K562 (cell line): ENCODE data around the gene COA3. TPM values are rescaled to one million over a fixed set of nuclear protein-coding genes. Genes with fewer than 3 reads are reported as not detected.

Experiments used
- ATAC-seq: fragments of 200-7000 bp; cut with Tn5 transposase; 3 replicates; pipeline ENCODE4 v1.9.1; 2020; ENCODE audit warnings: moderate library complexity
- BruUV-seq: library from RNA; stranded (reverse); fragments of 400-500 nt; replicated peaks from 2 replicates; lab custom pipeline; 2021; lab: Mats Ljungman, UMichigan
- CTCF ChIA-PET: fragments of 300-600 bp; formaldehyde crosslinking; extraction: SDS; loops from one replicate; lab custom pipeline; 2021; ENCODE audit warnings: low intra/inter-chr PET ratio; lab: Yijun Ruan, JAX
- POLR2A ChIA-PET: fragments of 300-600, 350-650 bp; sonication (Branson Sonifier 250); formaldehyde crosslinking; extraction: SDS; loops from one replicate; lab custom pipeline; 2021; ENCODE audit warnings: antibody characterized with exemption, inconsistent platforms; lab: Yijun Ruan, JAX
- DNase-seq, 4 experiments: peaks; one replicate each; pipeline versions ENCODE4 v3.0.0 to v3.0.0-alpha.2; 2011 to 2018; ENCODE audit warnings: low spot score in 3 of 4, mixed read lengths in 3 of 4; ENCODE audit errors: extremely low read depth in 1 of 4
- FAIRE-seq: peaks from 2 replicates; lab custom pipeline; 2011; peaks lifted over from hg19 to GRCh38; lab: Jason Lieb, UNC
- H2AFZ ChIP-seq: 2 replicates; pipeline ENCODE4 v1.6.0; 2011; ENCODE audit warnings: low read depth, low read length, control low read depth, inconsistent platforms
- H3K27ac ChIP-seq: fragments of 200-600 bp; 3 replicates; pipeline ENCODE4 v1.8.0; 2011; ENCODE audit warnings: low read depth, mild to moderate bottlenecking, control low read depth, inconsistent platforms, low read length, moderate library complexity, mixed read lengths; ENCODE audit errors: extremely low read depth
- H3K27me3 ChIP-seq, 2 experiments: fragments of 300-600 bp in 1 of 2; 2 replicates in 1 of 2; 3 replicates in 1 of 2; pipeline versions ENCODE4 v1.6.0 to v1.8.0; 2011; ENCODE audit warnings: inconsistent platforms in 2 of 2, low read length in 2 of 2, mild to moderate bottlenecking in 1 of 2, mixed read lengths in 1 of 2, moderate library complexity in 1 of 2; ENCODE audit not compliant: control insufficient read depth in 2 of 2, insufficient read depth in 2 of 2
- H3K36me3 ChIP-seq: fragments of 300-600 bp; 3 replicates; pipeline ENCODE4 v1.8.0; 2011; ENCODE audit warnings: mild to moderate bottlenecking, low read length, inconsistent platforms; ENCODE audit not compliant: control insufficient read depth, insufficient read depth
- H3K4me1 ChIP-seq, 2 experiments: fragments of 200-600 bp in 1 of 2; replicated peaks in 1 of 2; 2 replicates in 1 of 2; 3 replicates in 1 of 2; pipeline versions ENCODE4 v1.5.1 to v1.8.0; 2011; ENCODE audit warnings: inconsistent platforms in 2 of 2, low read length in 2 of 2, mild to moderate bottlenecking in 1 of 2, mixed read lengths in 1 of 2, moderate library complexity in 1 of 2; ENCODE audit not compliant: control insufficient read depth in 2 of 2, insufficient read depth in 2 of 2
- H3K4me2 ChIP-seq: 2 replicates; pipeline ENCODE4 v1.6.1; 2011; ENCODE audit warnings: low read length, control low read depth, inconsistent platforms, mixed read lengths; ENCODE audit not compliant: insufficient read depth
- H3K4me3 ChIP-seq: fragments of 200-600 bp; sonication (generic), shearing (Covaris generic); 2 replicates; pipeline ENCODE4 v1.5.1; 2016; ENCODE audit warnings: control low read depth, inconsistent platforms
- H3K79me2 ChIP-seq: fragments of 200-600 bp; 3 replicates; pipeline ENCODE4 v1.8.0; 2011; ENCODE audit warnings: low read length, inconsistent platforms; ENCODE audit not compliant: control insufficient read depth, insufficient read depth
- H3K9ac ChIP-seq, 2 experiments: 2 replicates each; pipeline versions ENCODE4 v1.6.0 to v1.6.1; 2011; ENCODE audit warnings: low read depth in 2 of 2, low read length in 2 of 2, control low read depth in 1 of 2, inconsistent platforms in 1 of 2, mild to moderate bottlenecking in 1 of 2, mixed read lengths in 1 of 2; ENCODE audit not compliant: insufficient read depth in 1 of 2
- H3K9me1 ChIP-seq: one replicate; pipeline ENCODE4 v1.6.0; 2011; ENCODE audit warnings: inconsistent platforms, mild to moderate bottlenecking, low read length, moderate library complexity; ENCODE audit not compliant: control insufficient read depth, insufficient read depth
- H3K9me3 ChIP-seq: replicated peaks from 2 replicates; pipeline ENCODE4 v1.5.1; 2011; ENCODE audit warnings: low read depth, low read length, inconsistent platforms; ENCODE audit not compliant: control insufficient read depth, insufficient read depth
- H4K20me1 ChIP-seq: replicated peaks from 2 replicates; pipeline ENCODE4 v1.6.1; 2011; ENCODE audit warnings: low read length, inconsistent platforms, mixed read lengths; ENCODE audit not compliant: control insufficient read depth, insufficient read depth
- EWSR1 ChIP-seq: fragments of 450-650 bp; IDR thresholded peaks from 2 replicates; pipeline ENCODE4 v1.6.1; 2018; ENCODE audit warnings: borderline replicate concordance, mild to moderate bottlenecking, low read depth, moderate library complexity; ENCODE audit not compliant: partially characterized antibody
- POLR2B ChIP-seq: fragments of 450-650 bp; IDR thresholded peaks from 2 replicates; pipeline ENCODE4 v1.6.1; 2018; ENCODE audit warnings: low read depth; ENCODE audit not compliant: partially characterized antibody
- RAD51 ChIP-seq: fragments of 450-650 bp; IDR thresholded peaks from 2 replicates; pipeline ENCODE4 v1.7.1; 2016; ENCODE audit warnings: low read depth, mild to moderate bottlenecking, borderline replicate concordance
- RBM22 ChIP-seq: fragments of 200-400 bp; formaldehyde crosslinking; IDR thresholded peaks from 2 replicates; pipeline ENCODE4 v1.6.1; 2018; ENCODE audit warnings: low read length, low read depth; ENCODE audit not compliant: poor library complexity, severe bottlenecking
- ZNF444 ChIP-seq: fragments of 250-450 bp; sonication (Bioruptor Pico); IDR thresholded peaks from 2 replicates; pipeline ENCODE4 v1.4.0; 2020; ENCODE audit warnings: mild to moderate bottlenecking, moderate library complexity
- ZSCAN32 ChIP-seq: fragments of 450-650 bp; formaldehyde crosslinking; IDR thresholded peaks from 2 replicates; pipeline ENCODE4 v1.4.0; 2020; ENCODE audit warnings: mild to moderate bottlenecking, moderate library complexity
- WGBS: fragments of 100-300 bp; shearing (Covaris generic); methylation state at CpG from one replicate; pipeline ENCODE4 v1.1.6; 2016; ENCODE audit warnings: low coverage, mixed read lengths; ENCODE audit not compliant: insufficient coverage; ENCODE audit errors: missing lambda C conversion rate; 5-methylcytosine and 5-hydroxymethylcytosine counted together
- in situ Hi-C: fragments of 300-500 bp; cut with MboI; formaldehyde crosslinking; loops from 4 replicates; pipeline ENCODE4 v1.15.0; 2018; ENCODE audit warnings: inconsistent platforms, mixed read lengths
- intact Hi-C: fragments of 100-400 bp; cut with micrococcal nuclease; formaldehyde crosslinking; loops from 2 replicates; pipeline ENCODE4 v1.14.2; 2022
- polyA plus RNA-seq, 8 experiments: library from polyadenylated mRNA; depleted of rRNA in 4 of 8; stranded (reverse) in 5 of 8; unstranded in 3 of 8; fragments of >200 nt; fragmentation: Nextera tagmentation in 2 of 8; fragmentation: Illumina TruSeq in 1 of 8; extraction: Ambion mirVana in 2 of 8; extraction: Trizol in 1 of 8; gene quantifications; 2 replicates each; pipeline versions ENCODE4 v1.2.1 to v1.2.3, GENCODE V29; 2011 to 2014; ENCODE audit warnings: inconsistent platforms in 1 of 8, missing spikeins in 1 of 8
- total RNA-seq, 7 experiments: library from RNA; depleted of rRNA in 6 of 7; stranded (reverse); fragments of >200 nt in 6 of 7; fragmentation: Illumina TruSeq in 2 of 7; extraction: Trizol in 2 of 7; gene quantifications; 2 replicates each; pipeline versions ENCODE4 v1.2.1 to v1.2.3, GENCODE V29; 2011 to 2021; ENCODE audit warnings: low replicate concordance in 1 of 7
- TF ChIP-seq, protein P1 (sequence below): sonication (generic); formaldehyde crosslinking; IDR thresholded peaks from 2 replicates; pipeline ENCODE4 v1.8.1; 2023; ENCODE audit warnings: mild to moderate bottlenecking, missing genetic modification reagents

COA3 gene
- total and polyA plus RNA-seq, 9 of the 15 experiments (the other 6 are each of a cell fraction or from before 2014, with no cell fraction given) = 49.6 to 153 (median 61.4) TPM

GRCh38 chr17:42748908-42749798 is 49.4 kb downstream of the COA3 start:
- no peaks in the 10 kb centered on the region for H3K9me3 ChIP-seq
- H3K9me1 ChIP-seq = no peaks in the 10 kb centered on the region
- ChIA-PET POLR2A (interaction anchor here (0.6 to 1.1 kb wide), 9 partner anchors 11 to 398 kb away, joined by 3 to 5 read pairs (median 3); no protein-coding TSS in a partner anchor), CTCF (no interaction called here)
- no peak overlapping the region; a peak in 1 of 4 replicates for H3K9ac ChIP-seq
- H3K27ac ChIP-seq = no peak overlapping the region
- WGBS = 73% methylated on average over 11 of the region's 11 CpGs
- H3K4me3 ChIP-seq = no peak overlapping the region
- no TSS peak for BruUV-seq
- no peaks in the 10 kb centered on the region for H3K36me3 ChIP-seq
- no peak overlapping the region for H2AFZ ChIP-seq
- H3K79me2 ChIP-seq = peaks cover 7% of the 10 kb centered on the region; the same call in 2 of the 3 replicates
- no peak for ATAC-seq
- in situ Hi-C loops (no loop called here), intact Hi-C loops (no loop called here)
- no peaks in the 10 kb centered on the region for H3K27me3 ChIP-seq
- DNase-seq = no peak
- H4K20me1 ChIP-seq = peaks cover 3% of the 10 kb centered on the region; the same call in 1 of the 2 replicates
- TF ChIP-seq EWSR1 (no peak), ZSCAN32 (CRISPR knock-in tag) (no peak), POLR2B (no peak), RAD51 (0 out of 2 replicates have a peak, but pooled peaks have one; percentile 11), ZNF444 (CRISPR knock-in tag) (no peak), RBM22 (no peak)
- TF ChIP-seq, protein P1, sequence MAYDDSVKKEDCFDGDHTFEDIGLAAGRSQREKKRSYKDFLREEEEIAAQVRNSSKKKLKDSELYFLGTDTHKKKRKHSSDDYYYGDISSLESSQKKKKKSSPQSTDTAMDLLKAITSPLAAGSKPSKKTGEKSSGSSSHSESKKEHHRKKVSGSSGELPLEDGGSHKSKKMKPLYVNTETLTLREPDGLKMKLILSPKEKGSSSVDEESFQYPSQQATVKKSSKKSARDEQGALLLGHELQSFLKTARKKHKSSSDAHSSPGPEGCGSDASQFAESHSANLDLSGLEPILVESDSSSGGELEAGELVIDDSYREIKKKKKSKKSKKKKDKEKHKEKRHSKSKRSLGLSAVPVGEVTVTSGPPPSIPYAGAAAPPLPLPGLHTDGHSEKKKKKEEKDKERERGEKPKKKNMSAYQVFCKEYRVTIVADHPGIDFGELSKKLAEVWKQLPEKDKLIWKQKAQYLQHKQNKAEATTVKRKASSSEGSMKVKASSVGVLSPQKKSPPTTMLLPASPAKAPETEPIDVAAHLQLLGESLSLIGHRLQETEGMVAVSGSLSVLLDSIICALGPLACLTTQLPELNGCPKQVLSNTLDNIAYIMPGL (CRISPR knock-in tag) = no peak
- no peak overlapping the region for H3K4me2 ChIP-seq
- no peak for FAIRE-seq
- H3K4me1 ChIP-seq = peaks cover 20 to 21% of the 10 kb centered on the region in 2 experiments; a peak in 4 of 5 replicates
